ENCODE data around the gene MYO1D. TPM values are rescaled to one million over a fixed set of nuclear protein-coding genes. Genes with fewer than 3 reads are reported as not detected.
"Not testable (repeated sequence)": the region's sequence is repeated elsewhere in the genome, so short reads cannot be mapped to it uniquely, and the experiment has no call there.

Gene MYO1D
- total RNA-seq, 2 experiments from 2014 or later = 2.0 to 2.2 TPM

DNA sequence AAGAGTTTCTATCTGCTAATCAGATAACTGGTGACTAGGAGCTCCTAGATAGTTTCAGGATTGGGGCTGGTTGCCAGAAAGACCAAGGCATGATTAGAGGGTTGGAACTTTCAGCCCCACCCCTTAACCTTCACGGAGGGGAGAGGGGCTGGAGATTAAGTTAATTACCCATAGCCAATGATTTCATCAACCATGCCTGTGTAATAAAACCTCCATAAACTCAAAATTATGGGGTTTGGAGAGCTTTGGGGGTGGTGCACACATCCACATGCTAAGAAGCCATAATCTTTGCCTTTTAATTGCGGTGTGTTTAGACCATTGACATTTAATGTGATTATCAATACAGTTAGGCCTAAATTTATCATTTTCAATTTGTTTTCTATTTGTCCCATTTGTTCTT, 228.5 kb downstream of the MYO1D start:
- Mint-ChIP-seq H3K27me3 (peaks cover 7% of the 10 kb centered on the region), H3K4me1 (no peaks in the 10 kb centered on the region), H3K27ac (no peak overlapping the region), H3K36me3 (ENCODE audit: low read depth) (peaks cover 6% of the 10 kb centered on the region), H3K4me3 (no peak overlapping the region), H3K9me3 (peaks cover 14% of the 10 kb centered on the region)
- POLR2A ChIA-PET = no interaction called here
- CTCF ChIA-PET = interaction anchor here (0.6 kb wide), 1 partner anchor 229 kb away, joined by 3 read pairs; no protein-coding TSS in a partner anchor
- no peak for DNase-seq

DNA sequence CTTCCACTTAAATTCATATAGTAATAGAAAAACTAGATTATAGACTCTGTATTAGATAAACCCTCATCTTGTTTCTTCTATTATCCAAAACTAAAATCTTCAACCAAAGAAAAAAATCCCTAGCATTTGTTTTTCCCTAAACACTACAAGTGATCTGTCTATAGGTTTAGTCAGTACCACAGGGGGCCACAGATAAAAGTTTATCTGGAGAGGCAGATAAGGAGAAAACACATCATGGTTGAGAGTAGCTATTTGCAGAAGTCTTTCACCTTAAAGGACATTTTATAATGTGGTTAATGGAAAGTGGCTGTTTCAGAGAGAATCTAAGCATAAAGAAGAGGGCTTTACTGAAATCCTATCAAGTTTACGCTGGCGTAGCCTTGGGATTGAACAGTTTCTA, 230.0 kb downstream of the MYO1D start:
- DNase-seq = no peak
- H3K36me3 Mint-ChIP-seq (ENCODE audit: low read depth) = peaks cover 6% of the 10 kb centered on the region
- ChIA-PET POLR2A (no interaction called here), CTCF (interaction anchor here (1.5 to 1.6 kb wide), 2 partner anchors 12 to 203 kb away, joined by 3 to 5 read pairs; partner anchors contain the start of gene PSMD11)
- H3K4me3 Mint-ChIP-seq = no peak overlapping the region
- H3K4me1 Mint-ChIP-seq = no peaks in the 10 kb centered on the region
- H3K27me3 Mint-ChIP-seq = peaks cover 13% of the 10 kb centered on the region
- peaks cover 14% of the 10 kb centered on the region for H3K9me3 Mint-ChIP-seq
- no peak overlapping the region for H3K27ac Mint-ChIP-seq

DNA sequence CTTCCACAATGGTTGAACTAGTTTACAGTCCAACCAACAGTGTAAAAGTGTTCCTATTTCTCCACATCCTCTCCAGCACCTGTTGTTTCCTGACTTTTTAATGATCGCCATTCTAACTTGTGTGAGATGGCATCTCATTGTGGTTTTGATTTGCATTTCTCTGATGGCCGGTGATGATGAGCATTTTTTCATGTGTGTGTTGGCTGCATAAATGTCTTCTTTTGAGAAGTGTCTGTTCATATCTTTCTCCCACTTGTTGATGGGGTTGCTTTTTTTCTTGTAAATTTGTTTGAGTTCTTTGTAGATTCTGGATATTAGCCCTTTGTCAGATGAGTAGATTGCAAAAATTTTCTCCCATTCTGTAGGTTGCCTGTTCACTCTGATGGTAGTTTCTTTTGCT, 235.4 kb downstream of the MYO1D start:
- H3K27ac Mint-ChIP-seq; CTCF ChIA-PET; H3K36me3 Mint-ChIP-seq (ENCODE audit: low read depth); H3K4me3 Mint-ChIP-seq; POLR2A ChIA-PET; DNase-seq; H3K9me3 Mint-ChIP-seq; H3K4me1 Mint-ChIP-seq: not testable (repeated sequence)
- peaks cover 19% of the 10 kb centered on the region for H3K27me3 Mint-ChIP-seq

DNA sequence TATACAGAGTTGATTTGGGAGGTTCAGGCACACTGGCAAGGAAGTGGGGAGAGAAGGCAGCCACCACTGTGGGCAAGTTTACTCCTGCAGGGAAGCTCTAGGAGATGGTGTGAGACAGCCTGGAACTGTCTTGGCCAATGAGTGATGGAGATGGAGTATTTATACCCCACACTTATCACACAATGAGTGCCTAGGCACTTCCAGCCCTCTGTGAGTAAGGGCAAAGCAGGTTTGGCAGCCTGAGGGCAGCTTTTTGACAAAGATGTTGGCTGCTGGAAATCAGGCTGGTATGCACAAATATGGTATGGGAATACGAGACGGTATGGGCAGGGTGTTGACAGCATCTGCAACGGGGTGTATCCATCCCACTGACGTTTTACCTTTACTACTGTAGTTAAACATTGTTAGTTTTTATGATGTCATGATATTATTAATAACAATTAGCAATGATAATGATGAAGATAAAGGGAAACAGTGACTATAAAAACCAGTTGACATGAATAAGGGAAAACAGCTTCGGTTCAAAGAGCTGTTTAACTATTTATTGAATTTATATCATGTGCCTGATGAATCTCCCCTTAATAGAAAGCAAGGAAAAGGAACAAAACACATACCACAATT, 240.2 kb downstream of the MYO1D start:
- POLR2A ChIA-PET = no interaction called here
- Mint-ChIP-seq H3K9me3 (peaks cover 3% of the 10 kb centered on the region), H3K4me1 (no peaks in the 10 kb centered on the region), H3K27me3 (peaks cover 6% of the 10 kb centered on the region), H3K36me3 (ENCODE audit: low read depth) (no peaks in the 10 kb centered on the region), H3K4me3 (no peak overlapping the region), H3K27ac (no peak overlapping the region)
- DNase-seq = no peak
- CTCF ChIA-PET = interaction anchor here (1.3 kb wide), 1 partner anchor 193 kb away, joined by 3 read pairs; the partner anchor contains the start of gene PSMD11

DNA sequence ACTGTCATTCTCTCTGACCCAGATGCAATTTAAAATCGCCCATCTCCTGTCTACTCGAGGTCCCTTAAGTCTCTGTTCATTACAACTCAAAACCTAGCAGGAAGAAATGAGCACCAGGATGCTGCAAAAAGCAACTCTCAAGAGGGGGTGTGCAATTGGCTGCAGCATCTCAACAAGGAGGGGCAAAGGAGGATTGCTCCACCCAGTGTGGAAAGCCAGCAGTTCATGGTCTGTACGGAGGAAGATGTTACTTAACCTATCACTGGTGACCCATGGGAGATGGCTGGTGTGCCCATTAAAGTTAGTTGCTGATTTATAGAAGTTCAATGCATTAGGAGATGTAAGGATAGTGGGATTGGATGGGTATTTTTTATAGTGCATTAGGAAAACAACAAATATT, 242.8 kb downstream of the MYO1D start:
- POLR2A ChIA-PET = no interaction called here

DNA sequence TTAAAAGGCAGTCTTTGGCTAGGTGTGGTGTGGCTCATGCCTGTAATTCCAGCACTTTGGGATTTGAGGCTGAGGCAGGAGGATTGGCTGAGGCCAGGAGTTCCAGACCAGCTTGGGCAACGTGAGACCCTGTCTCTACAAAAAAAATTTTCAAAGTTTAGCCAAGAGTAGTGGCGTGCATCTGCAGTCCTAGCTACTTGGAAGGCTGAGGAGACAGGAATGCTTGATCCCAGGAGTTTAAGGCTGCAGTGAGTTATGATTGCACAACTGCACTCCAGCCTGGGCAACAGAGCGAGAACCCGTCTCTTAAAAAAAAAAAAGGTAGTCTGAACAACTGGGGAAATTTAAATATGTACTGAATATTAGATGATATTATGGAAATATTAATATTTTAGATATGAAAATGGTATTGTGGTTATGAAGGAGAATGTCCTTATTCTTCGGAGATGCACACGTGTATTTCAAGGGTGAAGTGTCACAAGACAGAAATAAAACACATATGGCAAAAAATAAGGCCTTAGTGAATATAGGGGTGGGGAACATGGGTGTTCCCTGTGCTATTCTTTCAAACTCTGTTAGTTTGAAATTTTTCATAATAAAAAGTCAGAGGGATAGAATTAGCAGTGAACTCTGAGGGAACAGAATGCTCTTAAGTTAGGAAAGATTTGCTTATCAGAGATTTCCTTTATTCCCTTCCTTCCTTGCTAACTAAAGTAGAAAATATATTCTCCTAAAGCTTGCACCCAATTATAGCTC, 245.4 kb downstream of the MYO1D start:
- no peaks in the 10 kb centered on the region for H3K27me3 Mint-ChIP-seq
- no peaks in the 10 kb centered on the region for H3K4me1 Mint-ChIP-seq
- ChIA-PET CTCF (no interaction called here), POLR2A (no interaction called here)
- no peaks in the 10 kb centered on the region for H3K9me3 Mint-ChIP-seq
- H3K4me3 Mint-ChIP-seq = no peak overlapping the region
- no peak overlapping the region for H3K27ac Mint-ChIP-seq
- H3K36me3 Mint-ChIP-seq (ENCODE audit: low read depth) = no peaks in the 10 kb centered on the region
- DNase-seq = no peak

More for the DNA sequence above, 242.8 kb downstream of the MYO1D start:
- no peak overlapping the region for H3K27ac Mint-ChIP-seq
- CTCF ChIA-PET = no interaction called here
- H3K27me3 Mint-ChIP-seq = peaks cover 4% of the 10 kb centered on the region
- no peak for DNase-seq
- no peaks in the 10 kb centered on the region for H3K9me3 Mint-ChIP-seq
- no peaks in the 10 kb centered on the region for H3K4me1 Mint-ChIP-seq
- no peak overlapping the region for H3K4me3 Mint-ChIP-seq
- H3K36me3 Mint-ChIP-seq (ENCODE audit: low read depth) = no peaks in the 10 kb centered on the region

DNA sequence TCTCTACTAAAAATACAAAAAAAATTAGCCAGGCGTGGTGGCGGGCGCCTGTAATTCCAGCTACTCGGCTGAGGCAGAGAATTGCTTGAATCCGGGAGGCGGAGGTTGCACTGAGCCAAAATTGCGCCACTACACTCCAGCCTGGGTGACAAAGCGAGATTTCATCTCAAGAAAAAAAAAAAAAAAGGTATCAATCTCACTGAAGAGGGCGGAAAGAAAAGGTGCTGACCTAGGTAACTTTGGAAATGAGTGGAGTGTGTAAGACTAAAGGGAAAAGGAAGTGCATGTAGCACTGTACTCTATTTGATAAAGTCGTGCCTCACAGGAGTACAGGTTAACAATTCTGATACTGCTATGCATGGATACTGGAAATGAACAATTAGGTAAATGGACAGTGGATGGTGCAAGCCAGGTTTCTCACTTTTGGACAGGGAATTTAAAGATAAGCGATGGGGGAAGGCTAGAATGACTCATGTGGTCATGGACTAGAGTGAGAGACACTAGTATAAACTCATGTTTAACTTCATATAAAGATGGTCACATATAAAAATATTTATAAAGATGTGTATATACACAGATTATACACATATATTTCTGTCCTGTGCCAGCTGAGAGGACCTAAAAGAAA, 247.2 kb downstream of the MYO1D start:
- POLR2A ChIA-PET = no interaction called here
- no peak overlapping the region for H3K27ac Mint-ChIP-seq
- CTCF ChIA-PET = interaction anchor here (0.7 kb wide), 1 partner anchor 966 kb away, joined by 5 read pairs; no protein-coding TSS in a partner anchor
- no peaks in the 10 kb centered on the region for H3K36me3 Mint-ChIP-seq (ENCODE audit: low read depth)
- no peaks in the 10 kb centered on the region for H3K9me3 Mint-ChIP-seq
- no peak for DNase-seq
- no peaks in the 10 kb centered on the region for H3K27me3 Mint-ChIP-seq
- H3K4me3 Mint-ChIP-seq = no peak overlapping the region
- no peaks in the 10 kb centered on the region for H3K4me1 Mint-ChIP-seq

DNA sequence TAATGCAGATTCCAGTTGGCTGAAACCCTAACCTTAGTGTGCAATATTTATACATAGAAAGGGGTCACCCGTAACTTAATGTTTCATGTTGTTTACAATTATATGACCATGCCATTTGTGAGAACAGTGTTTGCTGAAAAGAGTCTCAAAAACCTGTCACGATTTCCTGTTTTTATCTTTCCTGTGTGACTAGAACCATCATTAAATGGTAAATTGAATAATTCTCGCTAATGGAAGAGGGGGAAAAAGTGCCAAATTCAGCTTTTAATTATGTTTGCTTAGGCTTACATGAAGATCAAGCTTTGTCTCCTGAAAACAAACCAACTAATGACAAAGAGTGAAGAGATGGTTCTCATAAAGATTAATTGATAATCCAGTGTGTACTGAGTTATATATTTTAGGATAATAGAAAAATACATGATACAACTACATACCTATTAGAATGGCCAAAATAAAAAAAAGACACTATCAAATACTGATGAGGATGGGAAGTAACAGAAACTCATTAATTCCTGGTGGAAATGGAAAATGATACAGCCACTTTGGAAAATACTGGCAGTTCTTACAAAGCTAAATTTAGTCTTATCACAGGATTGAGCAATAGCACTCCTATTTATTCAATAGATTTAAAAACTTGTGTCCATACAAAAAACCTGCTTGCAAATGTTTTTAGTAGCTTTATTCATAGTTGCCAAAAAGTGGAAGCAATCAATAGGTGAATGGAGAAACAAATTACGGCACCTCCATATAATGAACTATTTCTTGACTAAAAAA, 248.5 kb downstream of the MYO1D start:
- no peaks in the 10 kb centered on the region for H3K36me3 Mint-ChIP-seq (ENCODE audit: low read depth)
- ChIA-PET CTCF (interaction anchor here (1.1 to 1.4 kb wide), 2 partner anchors 10 to 167 kb away, joined by 3 read pairs; no protein-coding TSS in a partner anchor), POLR2A (no interaction called here)
- no peak for DNase-seq
- H3K27ac Mint-ChIP-seq = no peak overlapping the region
- H3K9me3 Mint-ChIP-seq = no peaks in the 10 kb centered on the region
- no peaks in the 10 kb centered on the region for H3K4me1 Mint-ChIP-seq
- no peaks in the 10 kb centered on the region for H3K27me3 Mint-ChIP-seq
- no peak overlapping the region for H3K4me3 Mint-ChIP-seq

DNA sequence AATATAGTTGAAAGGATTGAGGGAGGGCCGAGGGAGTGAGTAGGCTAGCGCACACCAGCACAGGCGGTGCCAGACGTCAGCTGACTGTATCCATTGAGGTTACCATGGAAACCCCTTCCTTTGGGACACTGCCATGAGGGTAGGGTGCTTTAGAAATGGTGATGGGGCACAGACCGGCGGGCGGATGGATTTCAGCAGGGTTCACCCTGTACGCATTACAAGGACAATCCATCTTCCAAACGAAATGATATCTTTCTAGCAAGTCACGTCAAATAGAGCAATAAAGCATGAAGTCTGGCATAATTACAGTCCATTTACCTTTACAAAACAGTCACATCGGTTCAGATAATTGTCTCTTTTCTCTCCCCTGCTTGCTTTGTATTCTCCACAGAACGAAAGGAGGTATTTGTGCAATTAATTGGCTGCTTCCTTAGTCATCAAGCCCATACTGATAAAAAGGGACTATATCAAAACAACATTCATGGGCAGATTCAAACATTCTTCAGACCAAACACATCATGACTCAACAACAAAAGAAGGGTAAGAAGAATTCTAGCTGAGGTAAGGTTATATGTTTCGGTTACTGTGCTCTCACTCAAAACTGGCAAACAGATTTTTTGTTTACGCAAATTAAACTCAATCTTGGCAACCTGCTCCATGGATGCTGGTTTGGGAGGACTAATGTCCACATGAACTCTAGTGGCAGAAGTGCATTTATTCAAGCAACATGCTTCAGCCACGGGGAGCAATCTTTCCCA, 249.5 kb downstream of the MYO1D start:
- ChIA-PET POLR2A (no interaction called here), CTCF (interaction anchor here (1.4 kb wide), 1 partner anchor 9 kb away, joined by 3 read pairs; no protein-coding TSS in a partner anchor)
- DNase-seq = no peak
- Mint-ChIP-seq H3K27me3 (no peaks in the 10 kb centered on the region), H3K36me3 (ENCODE audit: low read depth) (no peaks in the 10 kb centered on the region), H3K4me1 (no peaks in the 10 kb centered on the region), H3K4me3 (no peak overlapping the region), H3K9me3 (no peaks in the 10 kb centered on the region), H3K27ac (no peak overlapping the region)

DNA sequence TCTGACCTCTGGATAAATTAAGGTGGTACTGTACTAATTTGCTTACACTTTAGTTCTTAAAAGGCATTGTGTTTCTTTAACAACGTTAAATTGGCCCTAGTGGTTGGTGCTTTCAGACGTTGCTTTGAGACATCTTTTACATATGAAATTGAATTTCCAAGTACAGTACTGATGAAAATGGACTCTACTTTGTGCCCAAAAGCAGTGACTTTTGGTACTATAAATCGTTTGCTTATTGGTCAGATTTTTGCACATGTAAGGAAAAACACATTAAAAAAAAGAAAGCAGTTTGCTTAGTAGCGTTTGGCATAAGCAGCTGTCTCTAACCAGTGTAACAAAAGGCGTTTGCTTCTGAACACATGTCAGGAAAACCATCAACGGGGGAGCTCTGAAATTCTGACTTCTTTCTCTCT, 250.5 kb downstream of the MYO1D start:
- no peak for DNase-seq
- no peaks in the 10 kb centered on the region for H3K4me1 Mint-ChIP-seq
- no peaks in the 10 kb centered on the region for H3K36me3 Mint-ChIP-seq (ENCODE audit: low read depth)
- no peak overlapping the region for H3K27ac Mint-ChIP-seq
- ChIA-PET POLR2A (no interaction called here), CTCF (no interaction called here)
- H3K4me3 Mint-ChIP-seq = no peak overlapping the region
- H3K27me3 Mint-ChIP-seq = no peaks in the 10 kb centered on the region
- H3K9me3 Mint-ChIP-seq = no peaks in the 10 kb centered on the region

DNA sequence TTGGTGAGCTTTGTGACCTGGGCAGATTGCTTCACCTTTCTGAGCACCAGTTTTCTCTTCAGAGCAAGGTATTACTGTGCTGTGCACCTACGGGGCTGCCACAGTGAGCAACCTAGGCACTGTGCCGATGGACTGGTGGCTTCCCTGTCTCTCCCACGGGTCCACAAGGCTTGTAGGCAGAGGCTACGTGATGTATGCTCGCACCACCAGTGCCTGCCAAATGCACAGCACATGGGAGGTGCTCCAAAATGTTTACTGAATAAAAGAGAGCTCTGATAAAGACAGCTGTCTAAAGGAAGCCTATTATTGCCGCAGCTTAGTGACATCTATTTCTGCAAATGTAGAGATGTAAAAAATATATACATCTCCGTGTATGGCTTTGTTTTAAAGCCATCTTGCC, 251.0 kb downstream of the MYO1D start:
- Mint-ChIP-seq H3K36me3 (ENCODE audit: low read depth) (no peaks in the 10 kb centered on the region), H3K27me3 (no peaks in the 10 kb centered on the region), H3K9me3 (no peaks in the 10 kb centered on the region), H3K4me3 (no peak overlapping the region), H3K27ac (no peak overlapping the region), H3K4me1 (no peaks in the 10 kb centered on the region)
- ChIA-PET POLR2A (no interaction called here), CTCF (no interaction called here)
- DNase-seq = no peak

DNA sequence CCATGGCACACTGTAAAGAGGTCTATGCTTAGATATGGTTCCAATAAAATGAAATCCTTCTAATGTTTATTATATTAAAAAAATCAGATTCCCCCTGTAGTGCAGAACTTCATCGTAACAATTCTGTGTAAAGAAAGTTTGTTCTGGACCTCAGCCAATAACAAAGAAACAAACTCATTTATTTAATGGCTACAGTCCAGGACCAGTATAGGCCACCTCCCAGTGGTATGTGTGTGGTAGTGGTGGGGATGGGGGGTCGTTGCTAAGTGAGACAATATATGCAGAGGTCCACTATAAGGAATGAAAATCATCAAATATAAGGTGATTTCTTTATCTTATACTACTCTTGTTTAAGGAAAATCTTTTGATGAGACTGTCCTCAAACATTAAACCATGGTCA, 253.7 kb downstream of the MYO1D start:
- Mint-ChIP-seq H3K36me3 (ENCODE audit: low read depth) (no peaks in the 10 kb centered on the region), H3K4me1 (no peaks in the 10 kb centered on the region), H3K9me3 (no peaks in the 10 kb centered on the region), H3K4me3 (no peak overlapping the region), H3K27ac (no peak overlapping the region), H3K27me3 (no peaks in the 10 kb centered on the region)
- CTCF ChIA-PET = no interaction called here
- no peak for DNase-seq
- POLR2A ChIA-PET = no interaction called here
